GM19455 (cell line): ENCODE results near the gene HNF4A.

Experiments used
- ATAC-seq: cut with Tn5 transposase; IDR thresholded peaks from one replicate; pipeline ENCODE4 v1.9.1; 2021; ENCODE audit not compliant: unreplicated experiment

Gene HNF4A

DNA sequence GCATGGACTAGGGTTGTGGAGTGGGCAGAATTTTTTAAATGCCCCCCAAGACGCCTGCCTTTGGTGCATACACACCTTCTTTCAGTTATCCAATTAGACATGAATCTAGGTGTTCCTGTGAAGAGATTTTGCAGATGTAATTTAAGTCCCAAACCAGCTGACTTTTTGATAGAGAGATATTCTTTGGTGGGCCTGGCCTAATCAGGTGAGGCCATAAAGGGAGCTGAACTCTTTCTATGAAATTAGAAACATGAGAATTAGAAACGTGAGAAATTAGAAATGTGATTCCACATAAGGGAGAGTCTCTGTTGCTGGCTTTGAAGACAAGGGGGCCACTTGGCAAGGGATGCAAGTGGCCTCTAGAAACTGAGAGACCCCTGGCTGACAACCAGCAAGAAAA, 83.8 kb downstream of the HNF4A start:
- ATAC-seq = no peak

DNA sequence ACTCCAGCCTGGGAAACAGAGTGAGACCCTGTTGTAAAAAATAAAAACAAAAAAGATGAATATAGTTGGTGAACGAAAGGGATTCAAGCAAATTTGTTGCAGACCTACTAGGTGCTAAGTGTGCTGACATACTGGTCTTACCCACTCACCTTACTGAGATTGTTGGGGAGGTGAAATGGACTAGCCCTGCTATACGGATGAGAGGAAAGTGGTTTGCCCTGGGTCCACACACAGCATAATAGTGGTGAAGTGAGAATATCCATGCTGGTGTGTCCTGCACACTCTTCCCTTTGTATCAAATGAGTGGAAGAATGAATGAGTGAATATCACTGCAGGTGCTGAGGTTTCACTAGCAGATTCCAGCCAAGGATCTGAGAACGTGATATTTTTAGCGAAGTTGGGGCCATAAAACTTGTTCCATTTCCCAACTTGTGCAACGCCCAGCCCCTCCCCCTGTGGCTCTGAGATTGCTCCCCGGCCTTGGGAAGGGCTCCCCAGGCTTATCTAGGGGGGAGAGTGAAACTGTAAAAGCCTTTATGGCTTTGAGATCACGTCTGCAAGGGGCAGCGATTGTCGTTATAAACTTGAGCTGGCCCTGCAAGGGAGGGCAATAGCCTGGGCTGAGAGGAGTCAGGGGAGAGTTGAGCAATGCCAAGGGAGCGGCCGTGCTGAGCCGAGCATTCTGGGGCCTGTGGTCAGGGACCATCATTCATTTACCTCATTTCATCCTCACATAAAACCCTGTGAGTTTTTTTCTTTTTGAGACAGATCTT, 87.0 kb downstream of the HNF4A start:
- ATAC-seq = no peak

DNA sequence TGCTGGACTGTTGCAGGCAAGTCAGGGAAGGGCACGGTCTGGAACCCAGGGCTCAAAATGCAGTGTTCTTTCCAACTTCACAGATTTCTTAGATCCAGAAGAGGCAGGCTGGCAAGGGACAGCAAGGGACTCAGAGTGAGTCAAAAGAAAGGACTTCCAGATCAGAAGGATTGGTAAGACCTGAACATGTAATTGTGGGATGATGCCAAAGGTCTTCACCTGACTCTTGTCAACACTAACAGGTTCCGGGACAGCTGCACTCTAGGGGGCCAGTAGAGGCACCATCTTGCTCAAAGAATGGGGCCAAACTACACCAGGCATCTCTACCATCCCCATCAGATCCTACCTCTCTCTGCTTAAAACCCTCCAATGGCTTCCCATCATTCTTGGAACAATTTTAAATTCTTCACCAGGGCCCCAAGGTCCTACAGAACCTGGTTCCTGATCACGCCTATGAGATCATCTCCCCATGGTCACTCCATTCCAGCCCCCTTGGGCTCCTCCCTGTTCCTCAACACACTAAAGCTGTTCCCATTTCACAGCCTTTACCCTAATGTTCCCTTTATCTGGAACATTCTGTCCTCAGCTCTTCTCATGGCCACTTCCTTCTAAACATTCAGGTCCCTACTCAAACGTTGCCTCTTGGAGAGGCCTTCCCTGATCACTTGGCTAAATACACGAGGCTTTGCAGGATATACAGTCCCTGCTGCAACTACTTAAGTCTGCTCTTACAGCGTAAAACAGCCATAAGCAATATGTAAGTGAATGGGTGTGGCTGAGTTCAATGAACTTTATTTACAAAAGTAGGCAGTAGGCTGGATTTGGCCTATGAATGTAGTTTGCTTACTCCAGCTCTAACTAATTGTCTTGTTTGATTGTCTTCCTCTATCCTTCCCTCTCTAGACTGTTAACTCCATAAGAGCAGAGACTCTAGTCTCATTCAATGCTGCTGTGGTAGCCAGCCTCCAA, 90.5 kb downstream of the HNF4A start:
- no peak for ATAC-seq

DNA sequence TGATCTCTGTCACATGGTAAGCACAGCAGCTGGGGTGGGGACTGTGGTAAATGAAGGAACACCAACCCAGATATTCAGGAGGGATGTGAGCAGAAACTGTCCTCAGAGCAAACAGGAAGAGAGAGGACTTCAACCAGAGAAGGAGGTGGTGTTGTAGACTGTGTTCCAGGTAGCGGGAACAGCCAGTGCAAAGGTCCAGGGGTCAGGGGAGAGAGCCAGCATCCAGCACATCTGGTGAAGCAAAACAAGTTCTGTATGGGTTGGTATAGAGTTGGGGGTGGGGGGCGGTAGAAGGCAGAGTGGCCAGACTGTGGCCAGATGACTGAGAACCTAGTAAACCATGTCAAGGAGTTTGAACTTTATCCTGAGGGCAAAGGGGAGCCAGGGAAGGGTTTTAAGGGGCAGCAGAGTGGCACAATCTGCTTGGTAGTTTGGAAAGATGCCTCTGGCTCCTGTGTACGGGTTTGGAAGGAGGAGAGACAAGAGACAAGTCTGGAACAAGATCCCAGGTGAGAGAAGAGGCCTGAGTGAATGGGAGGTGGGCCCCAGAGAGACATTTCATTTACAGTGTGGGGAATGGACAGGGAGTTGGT, 92.4 kb downstream of the HNF4A start:
- ATAC-seq = no peak

DNA sequence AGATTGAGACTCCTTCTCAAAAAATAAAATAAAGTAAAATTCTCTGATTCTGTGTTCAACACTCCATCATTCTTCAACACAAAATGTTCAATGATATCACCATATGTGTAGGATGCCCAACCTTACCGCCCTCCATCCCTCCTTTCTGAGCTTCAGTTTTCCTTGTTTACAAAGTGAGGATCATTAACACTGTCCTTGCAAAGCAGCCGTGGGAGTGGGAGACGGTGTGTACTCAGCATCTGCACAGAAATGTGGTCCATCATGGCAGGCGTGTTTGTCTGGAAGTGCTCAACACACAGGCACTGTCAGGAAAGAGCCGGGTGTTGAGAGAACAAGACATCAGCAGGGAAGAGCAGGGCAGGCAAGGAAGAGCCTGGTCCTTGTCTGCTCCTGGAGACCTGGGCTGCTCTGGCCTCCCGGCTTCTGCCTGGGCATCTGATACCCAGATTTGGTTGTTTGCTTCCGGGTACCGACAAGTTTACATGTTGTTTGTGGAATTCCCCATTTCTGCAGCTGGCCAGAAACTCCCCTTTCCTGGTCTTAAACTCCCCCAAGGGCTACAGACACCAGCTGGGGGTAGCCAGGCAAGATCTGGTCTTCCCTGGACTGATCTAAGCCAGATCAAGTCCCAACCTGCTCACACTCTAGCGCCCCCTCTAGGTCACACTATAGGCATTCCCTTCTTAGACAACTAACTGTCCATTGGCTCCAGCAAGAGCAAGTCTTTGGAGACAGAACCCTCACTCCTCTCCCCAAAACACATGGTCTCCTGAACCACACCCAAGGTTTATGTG, 93.5 kb downstream of the HNF4A start:
- no peak for ATAC-seq

DNA sequence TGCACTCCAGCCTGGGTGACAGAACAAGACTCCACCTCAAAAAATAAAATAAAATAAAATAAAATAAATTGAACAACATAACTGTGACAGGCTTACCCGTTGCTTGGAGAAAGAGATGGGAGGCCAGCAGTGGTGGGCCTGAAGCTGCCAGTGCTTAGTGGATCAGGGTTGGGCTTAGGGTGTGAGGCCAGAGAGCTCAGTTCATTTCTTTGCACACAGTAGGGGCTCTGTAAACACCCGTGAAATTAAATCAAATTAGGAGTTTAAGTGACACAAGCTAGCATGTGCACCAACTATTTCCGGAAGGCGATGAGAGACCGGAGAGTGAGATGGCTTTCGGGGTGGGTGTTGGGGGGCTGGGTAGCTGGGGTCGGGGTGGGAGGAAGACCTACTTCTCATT, 94.4 kb downstream of the HNF4A start:
- ATAC-seq = no peak

DNA sequence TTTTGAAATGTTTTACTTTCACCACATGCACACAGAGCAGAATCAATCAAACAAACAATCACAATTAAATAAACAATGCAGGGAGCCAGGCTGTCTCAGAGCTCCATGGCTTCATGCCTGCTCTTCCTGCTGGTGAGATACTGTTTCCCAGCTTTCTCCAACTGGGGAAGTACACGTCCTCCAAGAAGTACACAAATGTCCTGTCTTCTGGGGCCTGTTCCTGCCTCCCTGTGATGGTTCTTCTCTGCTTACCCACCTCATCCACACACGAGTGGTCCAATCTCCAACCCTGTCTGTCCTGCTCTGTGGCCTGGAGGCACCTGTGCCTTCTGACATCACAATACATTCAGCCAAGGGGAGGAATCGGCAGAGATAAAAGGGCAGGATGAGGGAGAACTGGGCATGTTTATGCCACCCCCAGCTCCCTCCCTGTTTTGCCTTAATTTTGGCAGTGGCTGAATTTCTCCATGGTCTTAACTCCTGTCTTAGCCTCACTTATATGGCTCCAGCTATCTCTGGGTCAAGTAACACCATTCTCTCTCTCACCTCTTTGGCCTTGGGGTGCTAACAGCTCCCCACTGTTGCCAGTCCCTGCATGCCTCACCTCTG, 94.9 kb downstream of the HNF4A start:
- no peak for ATAC-seq

DNA sequence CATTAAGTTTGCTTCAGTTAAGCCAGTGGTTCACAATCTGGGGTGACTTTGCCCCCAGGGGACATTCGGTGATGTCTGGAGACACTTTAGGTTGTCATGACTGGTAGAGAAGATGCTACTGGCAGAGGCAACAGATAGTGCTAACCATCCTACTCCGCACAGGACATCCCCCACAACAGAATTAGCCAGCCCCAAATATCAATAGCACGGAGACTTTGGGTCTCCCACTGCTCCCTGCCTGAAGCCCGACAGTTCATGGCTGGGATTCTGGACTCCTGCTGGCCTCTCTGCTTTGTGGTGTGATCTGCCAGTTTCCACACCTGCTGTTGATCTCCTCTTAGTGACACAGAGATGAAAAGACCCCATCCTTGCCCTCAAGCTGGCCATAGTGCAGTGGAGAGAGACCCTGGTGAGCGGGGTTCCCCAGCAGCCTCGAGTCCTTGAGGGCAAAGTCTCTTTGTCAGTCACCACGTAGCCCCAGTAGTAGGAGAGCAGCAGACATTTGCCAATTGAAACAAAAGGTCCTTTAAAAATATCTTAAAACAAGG, 95.5 kb downstream of the HNF4A start:
- no peak for ATAC-seq

DNA sequence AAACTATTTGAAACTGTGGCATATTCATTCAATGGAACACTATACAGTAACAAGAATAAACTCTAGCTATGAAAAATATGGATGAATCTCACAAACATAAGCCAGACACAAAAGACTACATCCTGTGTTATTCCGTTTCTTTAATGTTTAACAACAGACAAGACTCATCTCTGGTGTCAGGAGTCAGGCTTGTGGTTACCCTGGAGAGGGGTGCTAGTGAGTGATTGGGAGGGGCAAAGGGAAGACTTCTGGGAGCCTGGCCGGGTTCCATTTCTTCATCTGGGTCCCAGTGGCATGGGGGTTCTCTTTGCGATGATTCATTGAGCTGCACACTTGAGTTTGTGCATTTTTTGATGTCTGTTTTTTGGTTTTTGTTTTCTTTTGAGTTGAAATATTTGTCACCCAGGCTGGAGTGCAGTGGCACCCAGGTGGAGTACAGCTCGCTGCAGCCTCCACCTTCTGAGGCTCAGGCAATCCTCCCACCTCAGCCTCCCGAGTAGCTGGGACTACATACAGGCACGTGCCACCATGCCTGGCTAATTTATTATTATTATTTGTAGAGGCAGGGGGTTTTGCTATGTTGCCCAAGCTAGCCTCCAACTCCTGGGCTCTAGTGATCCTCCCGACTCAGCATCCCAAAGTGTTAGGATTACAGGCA, 98.9 kb downstream of the HNF4A start:
- ATAC-seq = no peak

DNA sequence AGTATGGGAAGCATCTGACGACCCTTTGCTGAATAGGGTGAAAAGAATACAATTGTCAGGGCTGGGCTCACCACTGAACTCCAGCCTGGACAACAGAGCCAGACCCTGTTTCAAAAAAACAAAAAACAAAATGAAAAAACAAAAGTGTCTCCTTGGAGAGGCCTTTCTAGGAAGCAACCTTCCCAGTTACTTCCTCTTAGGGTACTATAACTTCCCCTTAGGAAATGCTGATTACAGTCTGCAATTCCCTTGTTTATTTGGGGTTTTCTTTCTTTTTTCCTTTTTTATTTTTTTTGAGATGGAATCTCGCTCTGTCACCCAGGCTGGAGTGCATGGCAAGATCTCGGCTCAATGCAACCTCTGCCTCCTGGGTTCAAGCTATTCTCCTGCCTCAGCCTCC, 99.6 kb downstream of the HNF4A start:
- ATAC-seq = no peak

DNA sequence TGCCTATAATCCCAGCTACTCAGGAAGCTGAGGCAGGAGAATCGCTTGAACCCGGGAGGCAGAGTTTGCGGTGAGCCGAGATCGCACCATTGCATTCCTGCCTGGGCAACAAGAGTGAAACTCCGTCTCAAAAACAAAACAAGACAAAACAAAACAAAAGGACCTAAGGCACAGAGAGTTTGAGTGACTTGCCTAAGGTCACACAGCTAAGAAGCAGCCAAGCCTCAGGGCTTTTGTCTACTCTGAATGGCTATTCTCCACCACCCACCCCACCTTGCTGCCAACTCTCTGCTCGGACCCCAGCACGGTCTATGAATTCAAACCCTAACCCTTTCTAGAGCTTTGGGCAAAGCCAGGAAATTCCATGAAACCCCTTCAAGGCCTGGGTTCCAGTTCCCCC, 101.1 kb downstream of the HNF4A start:
- ATAC-seq = no peak

DNA sequence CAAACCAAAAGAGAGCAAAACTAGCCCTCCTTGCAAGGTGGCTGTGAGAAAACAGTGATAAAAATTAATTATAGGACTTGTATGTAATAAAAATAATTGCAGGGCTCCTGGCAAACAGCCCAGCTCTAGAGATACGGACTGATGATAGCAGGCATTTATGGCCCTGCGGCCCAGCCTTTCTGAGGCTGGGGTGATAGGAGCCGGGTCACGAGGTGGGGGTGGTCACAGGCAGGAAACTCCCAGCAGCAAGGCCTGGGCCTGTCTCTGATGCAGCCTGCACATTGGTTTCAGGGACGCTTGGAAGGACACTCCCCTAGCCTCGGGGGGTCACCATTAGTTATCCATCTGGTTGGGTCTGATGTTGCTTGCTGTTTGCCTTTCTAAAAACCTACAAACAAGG, 101.5 kb downstream of the HNF4A start:
- ATAC-seq = no peak

DNA sequence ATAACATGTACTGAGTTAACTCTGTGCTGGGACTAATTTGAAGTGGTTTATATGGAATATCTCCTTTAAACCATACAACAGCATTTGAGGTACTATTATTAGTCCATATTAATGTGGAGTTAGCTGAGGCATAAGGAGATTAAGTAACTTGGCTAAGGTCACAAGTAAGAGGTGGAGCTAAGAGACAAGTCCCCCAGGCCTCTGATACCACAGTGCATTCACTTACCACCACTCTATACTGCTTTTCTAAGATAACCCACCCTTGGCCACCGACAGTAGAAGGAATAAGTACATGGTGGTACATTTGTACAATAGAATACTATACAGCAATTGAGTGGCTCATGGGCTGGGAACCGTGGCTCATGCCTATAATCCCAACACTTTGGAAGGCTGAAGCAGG, 103.8 kb downstream of the HNF4A start:
- no peak for ATAC-seq

DNA sequence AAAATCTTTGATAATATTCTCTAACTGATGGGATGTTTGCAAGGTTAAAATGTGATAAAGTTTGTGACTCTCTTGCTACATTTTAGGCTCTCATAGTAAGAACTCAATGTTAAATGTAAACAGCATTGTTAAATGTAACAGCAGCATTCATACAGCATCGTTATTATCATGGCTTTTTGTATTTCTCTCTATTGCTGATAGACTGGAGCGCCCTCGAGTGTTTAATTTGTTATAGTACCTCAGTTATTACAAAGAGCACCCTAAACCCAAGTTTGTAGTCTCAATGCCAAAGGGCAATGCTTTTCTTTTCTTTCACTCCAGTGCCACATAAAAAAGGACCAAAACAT, 105.3 kb downstream of the HNF4A start:
- no peak for ATAC-seq

DNA sequence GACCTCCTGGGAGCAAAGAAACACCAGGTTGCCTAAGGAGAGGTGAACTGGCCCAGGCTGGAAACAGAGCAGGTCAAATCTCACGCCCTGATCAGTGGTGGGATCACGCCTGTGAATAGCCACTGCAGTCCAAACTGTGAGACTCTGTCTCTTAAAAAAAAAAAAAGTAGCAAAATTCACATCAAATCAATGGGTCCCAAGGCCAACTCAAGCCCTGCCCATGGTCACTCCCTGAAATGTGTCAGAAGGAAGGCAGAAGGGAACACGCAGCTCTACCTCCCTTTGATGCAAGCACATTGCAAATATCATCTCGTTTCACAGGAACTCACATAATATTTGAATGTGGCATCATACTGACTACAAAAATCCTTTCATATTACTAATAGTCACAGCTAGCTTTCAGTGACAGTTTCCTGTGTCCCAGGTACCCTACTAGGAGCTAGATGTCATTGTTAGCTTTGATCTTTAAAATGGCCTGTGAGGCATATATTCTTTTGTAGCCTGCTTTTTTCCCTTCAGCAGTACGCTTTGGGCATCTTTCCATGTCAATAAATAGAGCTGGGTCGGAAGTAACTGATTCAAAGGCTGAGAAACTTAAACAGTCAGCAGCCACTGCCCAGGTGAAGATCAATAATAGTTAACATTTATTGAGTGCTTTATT, 105.8 kb downstream of the HNF4A start:
- no peak for ATAC-seq

DNA sequence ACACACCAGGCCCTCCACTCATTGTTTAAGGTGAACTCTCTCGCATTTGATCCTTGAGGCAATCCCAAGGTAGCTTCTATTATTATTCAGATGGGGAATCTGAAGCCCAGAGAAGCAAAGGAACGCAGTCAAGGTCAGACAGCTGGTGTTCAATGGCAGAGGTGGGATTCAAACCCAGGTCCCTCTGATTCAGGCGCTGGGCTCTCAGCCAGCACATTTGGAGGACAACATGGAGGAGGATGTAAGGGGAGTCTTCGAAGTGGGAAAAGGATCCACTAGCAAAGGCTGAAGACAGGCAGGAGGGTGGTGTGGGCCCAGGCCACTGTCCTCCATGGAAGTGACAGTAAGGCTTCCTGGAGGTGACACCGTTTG, 106.3 kb downstream of the HNF4A start:
- no peak for ATAC-seq

DNA sequence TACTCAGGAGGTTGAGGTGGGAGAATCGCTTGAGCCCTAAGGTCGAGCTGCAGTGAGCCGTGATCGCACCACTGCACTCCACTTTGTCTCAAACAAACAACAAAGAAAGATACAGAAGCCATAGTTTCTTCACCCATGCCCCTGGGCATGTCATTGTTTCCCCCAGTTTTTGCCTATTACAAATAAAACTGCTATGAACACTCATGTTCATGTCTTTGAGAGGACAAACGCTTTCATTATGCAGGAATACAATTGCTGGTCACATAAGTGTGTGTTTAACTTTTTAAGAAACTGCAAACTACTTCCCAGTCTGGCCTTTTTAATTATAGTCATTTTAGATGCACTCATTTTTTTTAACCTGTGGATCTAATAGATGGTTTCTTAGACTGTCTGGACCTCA, 108.0 kb downstream of the HNF4A start:
- ATAC-seq = no peak

DNA sequence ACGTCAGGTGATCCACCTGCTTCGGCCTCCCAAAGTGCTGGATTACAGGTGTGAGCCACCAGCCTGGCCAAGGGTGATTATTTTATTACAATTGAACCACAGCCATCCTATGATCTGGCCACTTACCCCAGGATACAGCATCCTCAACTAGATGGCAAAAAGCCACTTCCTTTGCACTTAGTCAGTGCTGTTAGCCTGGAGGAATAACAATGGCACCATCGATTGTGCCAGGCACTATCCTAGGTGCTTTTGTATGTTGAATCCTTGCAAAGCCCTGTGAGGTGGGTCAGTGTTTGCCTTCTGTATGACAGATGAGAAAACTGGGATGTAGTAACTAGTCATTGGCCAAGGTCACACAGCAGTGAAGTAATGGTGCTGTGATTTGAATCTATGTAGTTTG, 109.0 kb downstream of the HNF4A start:
- ATAC-seq = no peak

DNA sequence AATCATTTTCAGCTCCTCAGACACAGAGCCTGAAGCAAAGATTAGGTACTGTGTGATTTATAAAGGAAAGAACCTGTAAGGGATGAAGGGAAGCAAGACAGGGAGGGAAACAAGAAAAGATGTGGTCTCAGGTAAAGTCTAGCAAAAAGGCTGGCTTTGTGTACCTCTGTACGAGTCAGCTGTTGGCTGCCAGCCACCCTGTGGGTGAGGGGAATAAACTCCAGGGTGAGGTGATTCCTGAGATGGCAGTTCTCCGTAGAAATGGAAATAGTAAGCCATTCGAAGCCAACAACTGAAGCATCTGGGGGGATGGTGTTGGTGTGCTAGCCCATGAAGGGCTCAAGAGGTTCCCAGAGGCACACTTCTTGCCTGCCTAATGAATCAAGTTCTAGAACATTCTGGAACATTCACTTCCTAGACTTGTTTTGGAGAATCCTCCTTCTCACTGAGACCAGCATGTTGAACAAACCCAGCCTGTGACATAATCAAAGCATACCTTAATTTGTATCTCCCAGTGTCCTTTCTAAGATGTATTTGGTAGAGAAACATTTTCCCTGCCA, 109.6 kb downstream of the HNF4A start:
- no peak for ATAC-seq
